PFSK-1 (cell line): ENCODE results near the gene CCL17.

Source experiments
- FOXP2 ChIP-seq: optimal IDR thresholded peaks from 2 replicates; pipeline ENCODE3; 2011; ENCODE audit warnings: borderline replicate concordance, control low read depth, inconsistent platforms; ENCODE audit not compliant: insufficient read depth; ENCODE audit errors: extremely low read length, extremely low read depth
- POLR2AphosphoS5 ChIP-seq: IDR thresholded peaks from 2 replicates; pipeline ENCODE4 v1.6.1; 2012; ENCODE audit warnings: low read depth, mild to moderate bottlenecking, control low read depth, low read length, moderate library complexity
- SIN3A ChIP-seq: IDR thresholded peaks from 2 replicates; pipeline ENCODE4 v1.6.1; 2012; ENCODE audit warnings: mild to moderate bottlenecking, low read length, moderate library complexity, borderline replicate concordance; ENCODE audit not compliant: insufficient read depth
- TAF1 ChIP-seq: IDR thresholded peaks from 2 replicates; pipeline ENCODE4 v1.6.1; 2012; ENCODE audit warnings: low read length, control low read depth, borderline replicate concordance; ENCODE audit not compliant: insufficient read depth
- TF ChIP-seq, protein P1 (sequence below), 2 experiments: IDR thresholded peaks; 2 replicates each; pipeline versions ENCODE4 v1.6.1 to v1.8.0; 2011 to 2012; ENCODE audit warnings: low read depth in 2 of 2, low read length in 2 of 2, control low read depth in 1 of 2, inconsistent platforms in 1 of 2, mild to moderate bottlenecking in 1 of 2, moderate library complexity in 1 of 2; ENCODE audit not compliant: insufficient read depth in 1 of 2

The CCL17 gene

DNA sequence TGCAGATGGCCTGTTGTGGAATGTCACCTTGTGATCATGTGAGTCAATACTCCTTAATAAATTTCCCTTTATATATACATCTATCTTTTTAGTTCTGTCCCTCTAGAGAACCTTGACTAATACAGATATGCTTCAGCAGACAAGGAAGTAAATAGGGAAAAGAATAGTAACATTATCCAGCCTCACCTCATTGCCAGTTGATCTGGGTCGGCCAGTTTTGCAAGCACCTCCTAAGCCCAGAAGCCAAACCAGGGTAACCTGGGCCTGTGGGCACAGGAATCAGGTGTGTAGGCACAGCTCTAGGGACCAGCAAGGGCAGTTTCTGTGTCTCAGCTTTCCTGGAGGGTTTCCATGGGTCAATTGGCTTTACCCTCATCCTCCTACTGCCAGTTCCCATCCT is 11.9 kb upstream of the CCL17 start:
- TF ChIP-seq, protein P1, sequence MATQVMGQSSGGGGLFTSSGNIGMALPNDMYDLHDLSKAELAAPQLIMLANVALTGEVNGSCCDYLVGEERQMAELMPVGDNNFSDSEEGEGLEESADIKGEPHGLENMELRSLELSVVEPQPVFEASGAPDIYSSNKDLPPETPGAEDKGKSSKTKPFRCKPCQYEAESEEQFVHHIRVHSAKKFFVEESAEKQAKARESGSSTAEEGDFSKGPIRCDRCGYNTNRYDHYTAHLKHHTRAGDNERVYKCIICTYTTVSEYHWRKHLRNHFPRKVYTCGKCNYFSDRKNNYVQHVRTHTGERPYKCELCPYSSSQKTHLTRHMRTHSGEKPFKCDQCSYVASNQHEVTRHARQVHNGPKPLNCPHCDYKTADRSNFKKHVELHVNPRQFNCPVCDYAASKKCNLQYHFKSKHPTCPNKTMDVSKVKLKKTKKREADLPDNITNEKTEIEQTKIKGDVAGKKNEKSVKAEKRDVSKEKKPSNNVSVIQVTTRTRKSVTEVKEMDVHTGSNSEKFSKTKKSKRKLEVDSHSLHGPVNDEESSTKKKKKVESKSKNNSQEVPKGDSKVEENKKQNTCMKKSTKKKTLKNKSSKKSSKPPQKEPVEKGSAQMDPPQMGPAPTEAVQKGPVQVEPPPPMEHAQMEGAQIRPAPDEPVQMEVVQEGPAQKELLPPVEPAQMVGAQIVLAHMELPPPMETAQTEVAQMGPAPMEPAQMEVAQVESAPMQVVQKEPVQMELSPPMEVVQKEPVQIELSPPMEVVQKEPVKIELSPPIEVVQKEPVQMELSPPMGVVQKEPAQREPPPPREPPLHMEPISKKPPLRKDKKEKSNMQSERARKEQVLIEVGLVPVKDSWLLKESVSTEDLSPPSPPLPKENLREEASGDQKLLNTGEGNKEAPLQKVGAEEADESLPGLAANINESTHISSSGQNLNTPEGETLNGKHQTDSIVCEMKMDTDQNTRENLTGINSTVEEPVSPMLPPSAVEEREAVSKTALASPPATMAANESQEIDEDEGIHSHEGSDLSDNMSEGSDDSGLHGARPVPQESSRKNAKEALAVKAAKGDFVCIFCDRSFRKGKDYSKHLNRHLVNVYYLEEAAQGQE (IDR thresholded peaks at IDR 0.05; ENCODE audit: insufficient read depth in 1 of 2, low read depth in 2 of 2, low read length in 2 of 2): no peak
- no peak for TF ChIP-seq SIN3A
- no peak for TF ChIP-seq FOXP2
- TF ChIP-seq POLR2AphosphoS5: no peak
- TF ChIP-seq TAF1: no peak

DNA sequence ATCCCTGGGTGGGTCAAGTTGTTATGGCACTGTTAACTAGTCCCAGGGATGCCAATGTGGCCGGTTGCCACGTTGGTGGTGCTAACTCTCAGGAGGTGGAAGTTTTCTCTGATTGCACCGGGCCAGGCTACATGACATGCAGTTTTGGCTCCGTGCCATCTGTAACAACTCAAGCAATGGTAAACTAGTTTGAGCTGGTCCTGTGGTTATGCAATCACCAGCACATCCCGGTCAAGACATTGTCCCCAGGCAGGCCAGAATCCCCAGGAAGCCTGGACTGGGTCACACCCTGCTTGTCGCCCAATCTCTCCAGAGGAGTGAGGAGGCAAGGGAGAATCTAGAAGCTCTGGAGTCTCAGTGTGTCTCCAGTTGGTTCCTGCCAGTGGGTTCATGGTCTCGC is 10.1 kb upstream of the CCL17 start:
- TF ChIP-seq TAF1: no peak
- TF ChIP-seq, protein P1 (IDR thresholded peaks at IDR 0.05; ENCODE audit: insufficient read depth in 1 of 2, low read depth in 2 of 2, low read length in 2 of 2): no peak
- TF ChIP-seq POLR2AphosphoS5: no peak

DNA sequence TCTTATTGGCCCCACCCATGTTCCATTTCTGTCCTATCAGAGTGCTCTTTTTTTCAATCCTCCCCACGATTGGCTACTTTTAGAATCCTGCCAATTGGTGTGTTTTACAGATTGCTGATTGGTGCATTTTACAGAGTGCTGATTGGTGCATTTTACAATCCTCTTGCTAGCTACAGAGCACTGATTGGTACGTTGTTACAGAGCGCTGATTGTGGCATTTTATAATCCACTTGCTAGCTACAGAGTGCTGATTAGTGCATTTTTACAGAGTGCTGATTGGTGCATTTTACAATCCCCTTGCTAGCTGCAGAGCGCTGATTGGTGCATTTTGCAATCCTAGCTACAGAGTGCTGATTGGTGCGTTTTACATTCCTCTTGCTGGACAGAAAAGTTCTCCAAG is 9.5 kb upstream of the CCL17 start:
- TF ChIP-seq SIN3A (no peak), POLR2AphosphoS5 (no peak), FOXP2 (no peak), TAF1 (no peak)
- TF ChIP-seq, protein P1 (IDR thresholded peaks at IDR 0.05; ENCODE audit: insufficient read depth in 1 of 2, low read depth in 2 of 2, low read length in 2 of 2): no peak

DNA sequence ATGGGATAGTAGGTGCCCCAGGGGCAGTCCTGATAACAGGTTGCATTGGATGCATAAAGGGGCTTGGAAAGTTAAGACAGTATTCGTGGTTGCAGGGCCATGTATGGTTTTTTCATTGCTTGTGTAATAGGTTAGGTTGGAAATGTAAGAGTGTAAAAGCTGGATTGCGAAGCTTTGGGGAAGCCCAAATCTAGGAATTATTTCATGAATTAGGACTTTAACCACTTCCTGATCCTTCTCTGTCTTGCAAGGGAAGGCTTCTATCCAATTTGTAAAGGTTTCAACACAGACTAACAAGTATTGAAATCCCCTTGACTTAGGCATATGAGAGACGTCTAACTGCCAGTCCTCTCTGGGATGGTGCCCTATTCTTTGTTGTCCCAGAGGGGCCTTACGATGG is 7.8 kb upstream of the CCL17 start:
- no peak for TF ChIP-seq TAF1

DNA sequence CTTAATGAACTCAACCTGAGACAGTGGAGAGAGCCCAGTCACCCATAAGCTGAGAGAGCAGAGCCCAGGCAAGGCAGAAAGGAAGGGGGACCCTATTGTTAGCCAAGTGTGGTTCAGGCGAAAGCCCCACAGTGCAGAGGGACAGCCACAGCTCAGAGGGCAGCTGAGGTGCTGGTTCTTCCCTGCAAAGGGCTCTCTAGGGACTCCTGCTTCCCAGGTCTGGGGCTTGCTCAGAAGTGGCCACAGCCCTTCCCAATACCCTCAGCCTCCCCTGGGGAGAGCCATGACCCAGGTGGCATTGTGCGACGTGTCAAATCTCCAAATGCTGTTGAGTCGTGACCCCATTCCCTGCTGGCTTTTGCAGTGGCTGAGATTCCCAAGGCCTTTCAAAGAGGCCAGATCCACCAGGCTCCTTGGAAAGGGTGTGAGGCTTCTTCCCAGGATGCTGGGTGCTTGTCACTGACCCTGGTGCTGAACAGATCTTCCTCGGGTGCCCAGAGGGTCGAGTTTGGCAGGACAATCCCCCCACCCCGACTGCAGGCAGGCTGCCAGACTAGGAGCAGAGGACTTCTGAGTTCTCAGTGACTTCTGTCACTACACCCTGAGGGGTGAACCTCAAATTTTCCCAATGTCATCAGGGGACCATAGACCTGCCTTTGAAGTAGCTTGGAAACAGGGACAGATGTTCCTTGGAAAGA is 2.5 kb upstream of the CCL17 start:
- TF ChIP-seq, protein P1 (IDR thresholded peaks at IDR 0.05; ENCODE audit: insufficient read depth in 1 of 2, low read depth in 2 of 2, low read length in 2 of 2): peak; percentile 40 to 80; a peak in 2 of 4 replicates
- TF ChIP-seq FOXP2 (no peak), TAF1 (no peak)
